ENCODE measurements around the gene ARSG.

Gene ARSG

GRCh38 chr17:68432086-68432864 lies 141.0 kb downstream of the ARSG start:
- no peak for DNase-seq

- DNase-seq: no peak
These were observed 141.9 kb downstream of the ARSG start for GRCh38 chr17:68433211-68433610.

DNA sequence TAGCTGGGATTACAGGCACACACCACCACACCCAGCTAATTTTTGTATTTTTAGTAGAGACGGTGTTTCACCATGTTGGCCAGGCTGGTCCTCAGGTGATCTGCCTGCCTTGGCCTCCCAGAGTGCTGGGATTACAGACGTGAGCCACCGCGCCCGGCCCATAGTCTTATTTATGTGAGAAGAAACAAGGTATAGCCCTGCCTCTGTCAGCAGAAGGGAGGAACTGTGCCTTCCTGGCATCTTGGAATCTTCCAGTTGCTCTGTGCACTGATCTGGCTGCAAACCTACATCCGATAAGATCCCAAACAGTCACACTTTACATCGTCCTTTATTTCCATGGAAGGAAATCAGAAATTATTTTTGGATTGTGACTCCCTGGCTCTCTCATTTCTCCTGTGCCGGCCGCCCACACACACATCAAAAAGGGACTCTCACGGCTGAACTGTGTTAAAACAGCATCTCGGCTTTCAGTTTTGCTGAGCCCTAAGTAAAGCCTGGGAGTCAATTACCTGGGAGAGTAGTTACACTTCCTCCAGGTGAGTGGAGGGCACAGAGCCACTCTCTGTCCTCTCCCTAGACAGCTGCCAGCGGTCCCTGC lies 142.7 kb downstream of the ARSG start:
- DNase-seq: no peak

GRCh38 chr17:68435361-68435760 lies 144.1 kb downstream of the ARSG start:
- DNase-seq: no peak

DNA sequence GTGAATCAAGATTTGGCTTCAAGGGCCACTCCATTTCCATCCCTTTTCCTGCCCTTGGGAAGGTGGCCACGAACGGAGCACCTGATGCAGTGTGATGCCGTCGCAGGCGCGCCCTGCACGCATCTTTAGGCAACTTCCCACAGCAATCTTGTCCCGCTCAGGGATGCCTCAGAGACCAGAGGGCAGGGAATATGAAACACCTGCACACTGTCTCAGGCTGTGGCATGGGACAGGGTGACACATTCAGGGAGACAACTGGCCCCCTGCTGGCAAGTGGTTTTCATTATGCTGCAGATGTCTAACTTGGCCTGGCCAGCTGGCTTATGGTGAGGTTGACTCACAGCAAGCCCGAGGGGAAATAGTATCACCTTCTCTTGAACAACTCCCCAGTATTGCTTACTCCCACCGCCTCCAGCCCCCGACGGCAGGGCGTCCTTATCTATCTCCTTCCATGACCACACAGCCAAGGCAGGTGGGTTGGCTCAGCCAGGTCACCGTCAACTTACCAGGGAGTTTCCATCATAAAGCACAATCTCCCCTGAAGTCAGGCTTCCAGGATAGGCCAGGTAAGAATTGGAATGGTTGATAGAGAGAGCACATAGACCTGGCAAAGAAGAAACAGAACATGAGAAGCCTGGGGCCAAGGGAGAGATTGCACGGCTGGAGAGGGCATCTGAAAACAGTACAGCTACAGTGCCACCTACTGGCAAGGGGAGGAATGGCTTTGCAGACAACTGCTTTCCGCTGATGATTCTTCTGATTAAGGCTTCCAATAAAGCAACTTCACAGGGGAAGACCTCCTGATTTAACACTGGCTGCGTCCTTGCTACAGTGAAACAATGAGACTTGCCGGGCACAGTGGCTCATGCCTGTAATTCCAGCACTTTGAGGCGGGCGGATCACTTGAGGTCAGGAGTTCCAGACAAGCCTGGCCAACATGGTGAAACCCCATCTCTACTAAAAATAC lies 144.9 kb downstream of the ARSG start:
- DNase-seq: peak; percentile 79

DNA sequence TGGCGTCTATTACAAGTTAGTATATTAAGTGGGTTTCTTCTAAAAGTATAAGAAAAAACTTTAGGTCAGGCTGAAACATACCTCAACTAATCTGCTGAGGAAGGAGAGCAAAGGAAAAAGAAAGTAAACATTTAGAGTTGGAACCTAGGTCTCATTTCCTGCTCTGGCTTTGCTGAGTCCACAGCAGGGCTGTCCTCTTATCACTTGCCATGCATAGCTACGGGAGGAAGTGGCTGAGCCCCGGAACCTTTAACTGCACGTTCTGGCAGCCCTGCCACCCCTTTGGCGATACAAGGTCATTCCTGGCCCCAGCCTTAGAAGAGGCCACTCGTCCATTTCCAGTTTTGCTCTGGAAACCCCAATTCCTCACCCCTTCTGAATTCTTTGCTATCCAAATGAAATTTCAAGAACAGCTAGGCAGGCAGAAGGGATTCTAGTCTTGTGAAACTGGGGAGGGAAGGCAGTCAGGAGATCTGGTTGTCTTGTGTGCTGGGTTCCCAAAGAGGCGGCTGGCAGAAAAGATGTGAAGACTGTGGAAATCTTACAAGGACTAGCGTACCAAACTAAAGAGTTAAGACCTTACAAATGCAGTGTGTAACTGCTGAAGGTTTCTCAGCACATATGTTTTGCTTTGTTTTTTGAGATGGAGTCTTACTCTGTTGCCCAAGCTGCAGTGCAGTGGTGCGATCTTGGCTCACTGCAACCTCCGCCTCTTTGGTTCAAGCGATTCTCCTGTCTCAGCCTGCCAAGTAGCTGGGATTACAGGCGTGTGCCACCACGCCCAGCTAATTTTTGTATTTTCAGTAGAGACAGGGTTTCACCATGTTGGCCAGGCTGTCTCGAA lies 146.9 kb downstream of the ARSG start:
- DNase-seq: no peak

- DNase-seq: no peak
These were observed 148.5 kb downstream of the ARSG start for GRCh38 chr17:68439656-68440290.

GRCh38 chr17:68440526-68440925 lies 149.2 kb downstream of the ARSG start:
- DNase-seq: no peak

DNA sequence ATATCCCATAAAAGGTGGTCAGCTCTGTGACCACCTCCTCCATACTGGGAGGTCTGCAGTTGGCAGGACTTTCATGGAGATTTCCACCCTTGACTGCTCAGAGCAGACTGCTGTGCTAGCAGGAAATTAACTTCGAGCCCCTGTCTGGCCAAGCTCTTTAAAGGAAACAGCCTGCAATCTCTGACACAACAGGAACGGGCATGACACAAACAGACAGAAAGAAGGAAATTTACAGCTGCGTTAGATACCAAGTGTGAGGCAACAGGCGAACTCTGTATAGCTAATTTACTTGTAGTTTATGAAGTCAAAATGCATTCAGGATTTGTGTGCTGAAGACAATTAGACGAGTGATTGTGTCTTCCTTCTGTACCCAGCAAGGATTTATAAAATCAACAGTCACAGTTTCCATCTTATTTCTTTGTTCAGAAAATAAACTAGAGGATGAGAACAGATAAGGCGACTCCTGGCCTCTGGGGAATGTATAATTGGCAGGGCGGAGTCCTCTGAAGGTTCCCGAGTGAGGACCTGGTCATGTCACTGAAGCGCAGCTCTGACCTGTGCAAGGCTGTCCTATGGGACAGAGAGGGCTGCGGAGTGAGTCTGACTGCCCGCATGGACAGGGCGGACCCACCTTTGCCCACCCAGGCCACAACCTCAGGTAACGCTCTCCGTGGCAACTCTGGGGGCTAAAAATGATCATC lies 149.9 kb downstream of the ARSG start:
- no peak for DNase-seq

DNA sequence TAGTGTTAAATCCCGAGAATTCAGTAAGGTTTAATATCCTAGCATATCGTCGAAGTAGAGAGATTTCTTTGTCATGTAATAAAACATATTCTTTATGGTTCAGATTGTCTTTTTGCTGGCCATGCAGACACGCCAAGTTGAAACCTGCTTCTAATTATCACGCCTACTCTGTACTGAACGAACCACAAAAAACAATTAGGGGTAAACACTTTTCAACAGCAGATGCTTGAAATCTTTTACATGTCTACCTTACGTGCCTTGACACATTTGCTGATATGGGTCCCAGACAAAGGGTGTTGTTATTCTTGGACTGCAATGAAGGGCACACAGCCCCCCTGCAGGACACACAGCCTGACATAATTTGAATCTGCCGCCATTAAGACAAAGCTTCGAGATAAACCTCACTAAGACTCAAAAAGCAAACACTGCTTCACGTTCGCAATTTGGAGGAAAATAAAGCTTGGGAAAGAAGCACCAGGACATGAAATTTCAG lies 152.7 kb downstream of the ARSG start:
- DNase-seq: no peak

DNA sequence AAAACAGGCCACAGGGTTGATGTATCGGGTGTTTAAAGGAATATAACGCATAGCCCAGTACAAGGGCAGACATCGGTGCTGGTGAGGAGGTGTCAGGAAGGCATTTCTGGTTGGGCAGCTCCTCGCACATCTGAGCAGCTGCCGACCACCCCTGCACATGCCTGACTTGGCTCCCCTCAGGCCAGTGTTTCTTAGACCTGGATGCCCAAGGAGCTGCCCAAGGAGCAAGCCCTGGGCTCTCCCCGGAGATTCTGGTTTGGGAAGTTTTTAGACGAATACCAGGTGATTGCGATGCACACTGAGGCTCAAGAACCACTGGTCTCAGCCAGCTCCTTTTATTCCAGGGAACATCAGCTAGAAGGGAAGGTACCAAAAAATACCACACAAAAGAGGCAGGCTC lies 154.4 kb downstream of the ARSG start:
- no peak for DNase-seq

- DNase-seq: no peak
These were observed 155.3 kb downstream of the ARSG start for GRCh38 chr17:68446626-68447041.

GRCh38 chr17:68449021-68449739 lies 157.9 kb downstream of the ARSG start:
- no peak for DNase-seq

- DNase-seq: no peak
These were observed 159.1 kb downstream of the ARSG start for GRCh38 chr17:68450391-68450790.

GRCh38 chr17:68450801-68451200 lies 159.5 kb downstream of the ARSG start:
- no peak for DNase-seq

GRCh38 chr17:68451670-68452354 lies 160.5 kb downstream of the ARSG start:
- no peak for DNase-seq

GRCh38 chr17:68452724-68453290 lies 161.5 kb downstream of the ARSG start:
- no peak for DNase-seq

DNA sequence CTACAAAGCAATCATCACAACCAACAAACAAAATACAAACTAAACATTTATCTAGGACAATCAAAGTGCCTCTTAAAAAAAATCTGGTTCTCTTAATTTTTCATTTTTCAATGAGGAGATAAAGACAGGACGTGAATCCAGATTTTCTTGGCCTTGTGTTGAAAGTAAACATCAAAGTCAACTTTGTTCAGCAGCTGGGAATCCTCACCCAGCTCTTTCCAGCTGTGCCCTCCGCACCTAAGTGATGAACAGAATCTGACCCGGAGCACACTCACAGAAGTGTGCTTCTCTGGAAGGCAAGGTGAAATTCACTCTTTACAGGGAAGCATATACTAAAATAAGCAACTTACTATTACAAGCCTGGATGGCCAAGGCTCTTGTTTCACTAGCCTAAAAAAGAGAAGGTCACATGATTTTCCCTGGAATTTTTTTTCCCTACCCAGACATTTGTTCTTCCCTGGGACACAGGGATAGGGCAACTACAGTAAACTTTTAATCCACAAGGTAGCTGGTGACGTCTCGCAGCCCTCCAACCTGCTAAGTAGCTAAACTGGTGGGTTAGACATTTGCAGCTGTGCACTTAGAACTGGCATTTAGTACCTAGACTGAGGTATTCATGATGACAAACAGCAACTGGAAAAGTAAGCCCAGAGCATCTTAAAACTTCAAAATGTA lies 162.8 kb downstream of the ARSG start:
- DNase-seq: no peak

- DNase-seq: peak; percentile 76
These were observed 164.6 kb downstream of the ARSG start for GRCh38 chr17:68455901-68456338.

Data from NCI-H774 (cell line).